ENCODE data around the gene SLC28A3.

Gene SLC28A3

DNA sequence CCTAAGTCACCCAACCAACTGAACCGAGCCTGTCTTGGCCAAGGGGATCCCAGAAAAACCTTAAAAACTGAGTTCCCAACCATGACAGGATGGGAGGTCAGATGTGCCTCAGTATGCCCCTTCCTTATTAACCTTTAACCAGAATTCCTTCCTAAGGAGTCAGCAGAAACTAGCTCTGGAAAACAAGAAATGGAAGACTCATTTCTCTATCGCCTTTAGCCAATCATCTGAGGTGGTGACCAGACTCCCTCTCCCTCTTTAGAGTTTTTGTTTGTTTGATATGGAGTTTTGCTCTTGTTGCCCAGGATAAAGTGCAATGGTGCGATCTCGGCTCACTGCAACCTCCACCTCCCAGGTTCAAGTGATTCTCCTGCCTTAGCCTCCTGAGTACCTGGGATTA is 37.5 kb downstream of the SLC28A3 start:
- Mint-ChIP-seq H3K4me3 (no peak overlapping the region), H3K27me3 (ENCODE audit: low read depth, poor library complexity) (peaks cover 6% of the 10 kb centered on the region), H3K9me3 (peaks cover 4% of the 10 kb centered on the region), H3K27ac (no peak overlapping the region), H3K4me1 (no peaks in the 10 kb centered on the region), H3K36me3 (ENCODE audit: low read depth) (no peaks in the 10 kb centered on the region)
- DNase-seq: no peak
- TF ChIP-seq, protein P1, sequence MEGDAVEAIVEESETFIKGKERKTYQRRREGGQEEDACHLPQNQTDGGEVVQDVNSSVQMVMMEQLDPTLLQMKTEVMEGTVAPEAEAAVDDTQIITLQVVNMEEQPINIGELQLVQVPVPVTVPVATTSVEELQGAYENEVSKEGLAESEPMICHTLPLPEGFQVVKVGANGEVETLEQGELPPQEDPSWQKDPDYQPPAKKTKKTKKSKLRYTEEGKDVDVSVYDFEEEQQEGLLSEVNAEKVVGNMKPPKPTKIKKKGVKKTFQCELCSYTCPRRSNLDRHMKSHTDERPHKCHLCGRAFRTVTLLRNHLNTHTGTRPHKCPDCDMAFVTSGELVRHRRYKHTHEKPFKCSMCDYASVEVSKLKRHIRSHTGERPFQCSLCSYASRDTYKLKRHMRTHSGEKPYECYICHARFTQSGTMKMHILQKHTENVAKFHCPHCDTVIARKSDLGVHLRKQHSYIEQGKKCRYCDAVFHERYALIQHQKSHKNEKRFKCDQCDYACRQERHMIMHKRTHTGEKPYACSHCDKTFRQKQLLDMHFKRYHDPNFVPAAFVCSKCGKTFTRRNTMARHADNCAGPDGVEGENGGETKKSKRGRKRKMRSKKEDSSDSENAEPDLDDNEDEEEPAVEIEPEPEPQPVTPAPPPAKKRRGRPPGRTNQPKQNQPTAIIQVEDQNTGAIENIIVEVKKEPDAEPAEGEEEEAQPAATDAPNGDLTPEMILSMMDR (IDR thresholded peaks at IDR 0.05): no peak

DNA sequence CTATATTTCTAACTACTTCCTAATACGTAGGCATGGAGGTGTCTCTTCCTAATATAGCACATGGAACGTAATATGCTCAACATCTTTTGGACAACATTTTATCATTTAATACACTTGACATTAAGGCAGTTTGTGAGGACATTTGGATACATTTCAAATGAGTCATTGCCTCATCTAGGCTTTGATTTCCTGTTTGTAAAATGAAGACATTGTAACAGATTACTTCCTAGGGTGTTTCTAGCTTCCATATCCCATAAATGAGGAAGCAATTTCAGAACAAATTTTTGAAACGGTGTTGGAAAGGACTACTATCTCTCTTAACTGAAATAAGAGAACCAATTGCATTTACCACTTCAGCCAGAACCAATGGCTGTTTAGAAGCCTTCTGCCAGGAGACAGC is 38.7 kb downstream of the SLC28A3 start:
- Mint-ChIP-seq H3K36me3 (ENCODE audit: low read depth) (no peaks in the 10 kb centered on the region), H3K9me3 (peaks cover 4% of the 10 kb centered on the region), H3K4me3 (no peak overlapping the region), H3K27ac (no peak overlapping the region), H3K4me1 (no peaks in the 10 kb centered on the region), H3K27me3 (ENCODE audit: low read depth, poor library complexity) (peaks cover 10% of the 10 kb centered on the region)
- no peak for DNase-seq
- TF ChIP-seq, protein P1 (IDR thresholded peaks at IDR 0.05): no peak

DNA sequence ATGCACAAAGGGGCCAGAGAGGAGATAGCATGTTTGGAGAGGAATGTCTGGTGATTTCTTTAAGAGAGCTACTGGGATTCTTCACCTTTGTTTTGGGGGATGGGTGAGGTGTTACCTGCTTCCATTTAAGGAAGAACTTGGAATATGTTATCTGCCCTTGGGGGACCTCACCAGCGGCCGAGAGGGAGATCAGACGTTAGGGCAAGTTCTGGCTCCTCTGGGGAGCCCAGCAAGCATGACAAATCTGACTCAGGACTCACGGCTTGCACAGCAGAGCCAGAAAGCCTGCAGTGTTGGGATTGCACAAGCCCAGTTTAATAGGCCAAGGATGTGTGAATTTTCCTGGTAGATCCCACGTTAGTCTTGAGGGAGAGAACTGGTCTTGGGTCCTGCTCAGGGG is 40.3 kb downstream of the SLC28A3 start:
- H3K4me1 Mint-ChIP-seq: no peaks in the 10 kb centered on the region
- no peaks in the 10 kb centered on the region for H3K36me3 Mint-ChIP-seq (ENCODE audit: low read depth)
- H3K9me3 Mint-ChIP-seq: peaks cover 4% of the 10 kb centered on the region
- H3K27ac Mint-ChIP-seq: no peak overlapping the region
- TF ChIP-seq, protein P1 (IDR thresholded peaks at IDR 0.05): no peak
- H3K4me3 Mint-ChIP-seq: no peak overlapping the region
- no peak for DNase-seq
- H3K27me3 Mint-ChIP-seq (ENCODE audit: low read depth, poor library complexity): peaks cover 10% of the 10 kb centered on the region

DNA sequence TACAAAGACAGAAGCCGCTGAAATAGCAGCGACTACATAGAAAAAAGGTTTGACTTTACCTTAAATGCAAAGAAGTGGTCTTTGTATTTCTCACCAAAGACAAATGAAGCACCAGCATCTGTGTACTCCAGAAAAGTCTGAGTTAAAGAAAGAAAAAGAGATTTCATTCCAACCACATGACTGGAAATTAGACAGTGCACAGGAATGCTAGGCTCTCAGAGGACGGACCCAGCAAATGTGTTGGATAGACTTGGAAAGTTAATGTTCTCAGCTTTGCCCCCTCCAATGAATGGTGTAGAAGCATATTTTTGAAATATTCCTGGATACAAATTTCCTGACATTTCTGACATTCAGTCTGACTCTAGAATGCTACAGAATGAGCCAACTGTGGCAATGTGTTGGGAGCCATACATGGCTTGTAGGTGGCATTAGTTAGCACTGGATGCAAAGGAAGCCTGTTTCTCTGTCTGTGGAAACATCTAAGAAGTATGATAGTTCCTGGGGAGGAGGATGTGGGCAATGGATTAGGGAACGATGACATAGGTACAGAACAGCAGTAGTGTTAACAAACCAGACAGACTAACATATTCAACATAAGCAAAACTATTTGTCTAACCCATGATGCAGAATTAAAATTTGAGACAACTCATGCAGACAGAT is 43.3 kb downstream of the SLC28A3 start:
- TF ChIP-seq, protein P1 (IDR thresholded peaks at IDR 0.05): no peak
- no peaks in the 10 kb centered on the region for H3K4me1 Mint-ChIP-seq
- H3K27me3 Mint-ChIP-seq (ENCODE audit: low read depth, poor library complexity): peaks cover 16% of the 10 kb centered on the region
- H3K9me3 Mint-ChIP-seq: no peaks in the 10 kb centered on the region
- DNase-seq: no peak
- no peak overlapping the region for H3K4me3 Mint-ChIP-seq
- no peak overlapping the region for H3K27ac Mint-ChIP-seq
- no peaks in the 10 kb centered on the region for H3K36me3 Mint-ChIP-seq (ENCODE audit: low read depth)

DNA sequence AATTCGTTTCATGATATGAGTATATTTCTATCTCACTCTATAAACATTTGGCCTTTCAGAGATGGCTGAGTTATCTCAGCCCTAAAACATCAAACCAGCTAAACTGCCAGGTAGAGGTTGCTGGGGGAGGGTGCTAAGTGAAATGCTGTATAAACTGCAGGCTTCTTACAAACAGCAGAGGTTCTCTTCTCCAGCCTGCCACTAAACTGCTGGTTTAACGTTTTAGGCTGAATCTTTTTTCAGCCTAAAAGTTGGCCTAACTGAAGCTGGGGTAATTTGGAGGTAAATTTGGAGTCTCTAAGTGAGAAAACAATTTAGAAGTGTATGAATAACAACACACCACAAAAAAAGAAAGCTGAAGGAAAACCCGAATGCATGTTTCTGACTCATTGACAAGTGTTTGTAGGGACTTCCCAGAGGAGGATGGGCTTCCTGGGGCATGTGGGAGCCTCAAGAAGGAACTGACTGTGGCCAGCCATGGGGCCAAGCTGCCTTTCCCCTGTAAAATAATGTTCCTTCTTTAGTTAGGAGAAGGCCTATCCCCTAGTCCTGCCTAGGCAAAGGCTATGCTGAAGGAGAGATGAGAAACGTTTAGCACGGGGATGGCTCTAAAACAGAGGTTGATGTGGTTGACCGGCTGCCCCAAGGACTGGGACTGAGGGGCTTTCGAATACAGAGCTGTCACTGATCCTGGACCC is 44.3 kb downstream of the SLC28A3 start:
- Mint-ChIP-seq H3K4me3 (no peak overlapping the region), H3K9me3 (no peaks in the 10 kb centered on the region), H3K4me1 (no peaks in the 10 kb centered on the region), H3K27ac (no peak overlapping the region), H3K36me3 (ENCODE audit: low read depth) (no peaks in the 10 kb centered on the region), H3K27me3 (ENCODE audit: low read depth, poor library complexity) (peaks cover 20% of the 10 kb centered on the region)
- TF ChIP-seq, protein P1 (IDR thresholded peaks at IDR 0.05): no peak
- DNase-seq: no peak
